COLO668 (cell line): ENCODE measurements around the gene ANXA3.

Experiments
- DNase-seq: peaks from one replicate; lab custom pipeline; 2025; ENCODE audit not compliant: unreplicated experiment; lab: John Stamatoyannopoulos, UW

The ANXA3 gene

GRCh38 chr4:78610546-78611214 lies 59.1 kb downstream of the ANXA3 start:
- DNase-seq, result no peak

- no peak for DNase-seq
These were observed 59.6 kb downstream of the ANXA3 start for GRCh38 chr4:78611215-78611558.

GRCh38 chr4:78612398-78613178 lies 61.0 kb downstream of the ANXA3 start:
- DNase-seq, result no peak

- DNase-seq, result no peak
These were observed 62.2 kb downstream of the ANXA3 start for GRCh38 chr4:78613522-78614321.

GRCh38 chr4:78616046-78616498 lies 64.5 kb downstream of the ANXA3 start:
- DNase-seq, result no peak

GRCh38 chr4:78618436-78618835 lies 66.9 kb downstream of the ANXA3 start:
- DNase-seq, result no peak

- DNase-seq, result no peak
These were observed 69.8 kb downstream of the ANXA3 start for GRCh38 chr4:78621395-78621794.

GRCh38 chr4:78622253-78622979 lies 70.8 kb downstream of the ANXA3 start:
- DNase-seq, result no peak

GRCh38 chr4:78624048-78624447 lies 72.5 kb downstream of the ANXA3 start:
- DNase-seq, result no peak

- DNase-seq, result no peak
These were observed 73.5 kb downstream of the ANXA3 start for GRCh38 chr4:78625073-78625472.

- DNase-seq, result no peak
These were observed 75.7 kb downstream of the ANXA3 start for GRCh38 chr4:78627046-78627965.

GRCh38 chr4:78627966-78628678 lies 76.6 kb downstream of the ANXA3 start:
- DNase-seq, result no peak

GRCh38 chr4:78629991-78630541 lies 78.5 kb downstream of the ANXA3 start:
- no peak for DNase-seq

- DNase-seq, result no peak
These were observed 79.0 kb downstream of the ANXA3 start for GRCh38 chr4:78630615-78631014.

- no peak for DNase-seq
These were observed 82.6 kb downstream of the ANXA3 start for GRCh38 chr4:78634011-78634664.

- DNase-seq, result no peak
These were observed 87.0 kb downstream of the ANXA3 start for GRCh38 chr4:78638337-78639172.

GRCh38 chr4:78640714-78641113 lies 89.1 kb downstream of the ANXA3 start:
- no peak for DNase-seq

- no peak for DNase-seq
These were observed 91.4 kb downstream of the ANXA3 start for GRCh38 chr4:78642934-78643333.
